ENCODE measurements around the gene LMO1.

Gene LMO1

GRCh38 chr11:8250981-8251615, 12.6 kb downstream of the LMO1 start:
- no peak overlapping the region for H3K4me2 ChIP-seq (ENCODE audit: low read depth, low read length, poor library complexity, severe bottlenecking)
- TF ChIP-seq EZH2phosphoT487 (conservative IDR thresholded peaks at IDR 0.05; ENCODE audit: low read length) (no peak), CTCF (IDR thresholded peaks at IDR 0.05; ENCODE audit: insufficient read depth, low read length, poor library complexity, severe bottlenecking) (no peak)
- no peak overlapping the region for H2AFZ ChIP-seq (ENCODE audit: low read depth, low read length, severe bottlenecking)

GRCh38 chr11:8250434-8250833, 13.2 kb downstream of the LMO1 start:
- H3K27ac ChIP-seq (ENCODE audit: low read depth, low read length): no peak overlapping the region
- H3K36me3 ChIP-seq (ENCODE audit: low read length): no peaks in the 10 kb centered on the region
- no peak overlapping the region for H3K4me2 ChIP-seq (ENCODE audit: low read depth, low read length, poor library complexity, severe bottlenecking)
- H3K27me3 ChIP-seq (ENCODE audit: low read length): no peaks in the 10 kb centered on the region
- no peaks in the 10 kb centered on the region for H4K20me1 ChIP-seq (ENCODE audit: low read depth, low read length)
- TF ChIP-seq EZH2phosphoT487 (conservative IDR thresholded peaks at IDR 0.05; ENCODE audit: low read length) (no peak), CTCF (IDR thresholded peaks at IDR 0.05; ENCODE audit: insufficient read depth, low read length, poor library complexity, severe bottlenecking) (no peak)
- no peak overlapping the region for H3K9ac ChIP-seq (ENCODE audit: low read length)
- H3K9me3 ChIP-seq (ENCODE audit: insufficient read depth, low read length): no peaks in the 10 kb centered on the region
- H3F3A ChIP-seq (ENCODE audit: insufficient read depth): no peaks in the 10 kb centered on the region
- no peak overlapping the region for H2AFZ ChIP-seq (ENCODE audit: low read depth, low read length, severe bottlenecking)
- H3K9me2 ChIP-seq (replicated peaks; ENCODE audit: insufficient read depth, low read length): no peaks in the 10 kb centered on the region
- no peak overlapping the region for H3K4me3 ChIP-seq (ENCODE audit: insufficient read depth, low read length, poor library complexity, severe bottlenecking)
- no peaks in the 10 kb centered on the region for H3K79me2 ChIP-seq (ENCODE audit: insufficient read depth, low read length)

More at GRCh38 chr11:8250981-8251615, 12.6 kb downstream of the LMO1 start:
- Histone ChIP-seq H3K27ac (ENCODE audit: low read depth, low read length) (no peak overlapping the region), H3K36me3 (ENCODE audit: low read length) (no peaks in the 10 kb centered on the region), H3K27me3 (ENCODE audit: low read length) (no peaks in the 10 kb centered on the region), H3K9me2 (replicated peaks; ENCODE audit: insufficient read depth, low read length) (no peaks in the 10 kb centered on the region), H3K4me3 (ENCODE audit: insufficient read depth, low read length, poor library complexity, severe bottlenecking) (no peak overlapping the region), H3F3A (ENCODE audit: insufficient read depth) (no peaks in the 10 kb centered on the region), H4K20me1 (ENCODE audit: low read depth, low read length) (no peaks in the 10 kb centered on the region), H3K9me3 (ENCODE audit: insufficient read depth, low read length) (no peaks in the 10 kb centered on the region), H3K79me2 (ENCODE audit: insufficient read depth, low read length) (no peaks in the 10 kb centered on the region), H3K9ac (ENCODE audit: low read length) (no peak overlapping the region)

GRCh38 chr11:8249482-8249881, 14.2 kb downstream of the LMO1 start:
- no peaks in the 10 kb centered on the region for H3K9me2 ChIP-seq (replicated peaks; ENCODE audit: insufficient read depth, low read length)
- H3K27ac ChIP-seq (ENCODE audit: low read depth, low read length): no peak overlapping the region
- no peak overlapping the region for H3K9ac ChIP-seq (ENCODE audit: low read length)
- no peaks in the 10 kb centered on the region for H3K27me3 ChIP-seq (ENCODE audit: low read length)
- no peak overlapping the region for H2AFZ ChIP-seq (ENCODE audit: low read depth, low read length, severe bottlenecking)
- no peaks in the 10 kb centered on the region for H3K79me2 ChIP-seq (ENCODE audit: insufficient read depth, low read length)
- H3K36me3 ChIP-seq (ENCODE audit: low read length): no peaks in the 10 kb centered on the region
- no peaks in the 10 kb centered on the region for H3K9me3 ChIP-seq (ENCODE audit: insufficient read depth, low read length)
- TF ChIP-seq EZH2phosphoT487 (conservative IDR thresholded peaks at IDR 0.05; ENCODE audit: low read length): no peak
- no peak for TF ChIP-seq CTCF (IDR thresholded peaks at IDR 0.05; ENCODE audit: insufficient read depth, low read length, poor library complexity, severe bottlenecking)
- H3K4me2 ChIP-seq (ENCODE audit: low read depth, low read length, poor library complexity, severe bottlenecking): no peak overlapping the region
- H3F3A ChIP-seq (ENCODE audit: insufficient read depth): no peaks in the 10 kb centered on the region
- no peaks in the 10 kb centered on the region for H4K20me1 ChIP-seq (ENCODE audit: low read depth, low read length)
- no peak overlapping the region for H3K4me3 ChIP-seq (ENCODE audit: insufficient read depth, low read length, poor library complexity, severe bottlenecking)
